Stimulated activated CD4-positive, alpha-beta T cell treated with anti-CD3 and anti-CD28 coated beads, Interleukin-15, amount 100 ng/mL, for 1 hour (primary cell): ENCODE measurements around the gene MALL.
"Not testable (repeated sequence)": the region's sequence is repeated elsewhere in the genome, so short reads cannot be mapped to it uniquely, and the experiment has no call there.

Source experiments
- DNase-seq, 2 donors: peaks; one replicate each; pipeline ENCODE4 v3.0.0-alpha.2; 2020; ENCODE audit warnings: low read depth in 1 of 2, low spot score in 1 of 2

MALL gene

DNA sequence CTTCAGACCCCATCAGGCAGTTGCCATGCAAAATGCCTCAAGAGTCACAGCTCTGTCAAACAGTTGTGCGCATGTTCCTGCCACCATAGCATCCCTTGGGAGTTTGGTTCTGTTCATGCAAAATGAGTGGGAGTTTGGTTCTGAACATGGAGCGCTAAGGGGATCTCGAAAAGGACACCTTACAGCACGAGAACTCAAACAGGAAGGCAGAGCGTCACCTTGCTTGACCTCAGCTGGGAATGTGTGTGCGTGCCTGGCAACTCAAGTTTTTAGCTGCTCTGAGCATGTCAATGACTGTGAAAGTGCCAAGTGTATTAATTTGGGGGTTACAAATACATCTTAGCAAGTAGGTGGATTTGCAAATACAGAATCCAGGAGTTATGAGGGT lies 16.6 kb downstream of the MALL start:
- no peak for DNase-seq

DNA sequence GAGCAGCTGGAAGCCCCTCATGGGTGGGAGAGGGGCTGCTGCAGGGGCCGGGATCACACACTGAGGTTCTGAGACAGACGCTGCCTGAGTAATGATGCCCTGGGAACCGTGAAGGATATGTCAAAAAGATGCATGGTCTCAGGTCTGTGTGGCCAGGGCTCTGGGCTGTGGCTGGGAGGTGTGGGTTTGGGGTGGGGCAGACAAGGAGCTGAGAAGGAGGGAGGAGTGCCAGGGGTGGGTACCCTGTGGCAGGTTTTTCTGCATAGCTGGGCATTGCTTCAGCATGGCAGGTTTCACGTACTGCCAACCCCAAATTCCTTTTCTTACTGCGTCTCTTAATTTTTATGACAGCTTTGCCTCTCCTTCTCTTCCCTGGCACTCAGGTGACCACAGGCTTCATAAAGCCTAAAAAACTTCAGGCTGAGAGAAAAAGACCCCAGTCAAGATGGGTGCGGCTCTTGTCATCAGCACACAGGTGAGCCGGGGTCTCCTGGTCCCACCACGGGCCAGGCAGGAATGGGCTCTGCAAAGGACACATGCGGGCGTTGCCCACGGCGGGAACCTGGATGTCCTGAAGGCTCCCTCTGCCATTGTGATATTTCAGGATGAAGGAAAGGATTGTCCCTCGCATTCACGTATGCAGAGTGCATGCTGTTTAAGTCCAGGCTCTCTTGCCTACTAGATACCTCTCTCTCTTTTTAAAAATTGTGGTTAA lies 18.0 kb downstream of the MALL start:
- DNase-seq = no peak

- no peak for DNase-seq
These were observed 19.5 kb downstream of the MALL start for GRCh38 chr2:110095994-110096633.

- not testable (repeated sequence) for DNase-seq
These were observed 20.6 kb downstream of the MALL start for GRCh38 chr2:110094884-110095534.

DNA sequence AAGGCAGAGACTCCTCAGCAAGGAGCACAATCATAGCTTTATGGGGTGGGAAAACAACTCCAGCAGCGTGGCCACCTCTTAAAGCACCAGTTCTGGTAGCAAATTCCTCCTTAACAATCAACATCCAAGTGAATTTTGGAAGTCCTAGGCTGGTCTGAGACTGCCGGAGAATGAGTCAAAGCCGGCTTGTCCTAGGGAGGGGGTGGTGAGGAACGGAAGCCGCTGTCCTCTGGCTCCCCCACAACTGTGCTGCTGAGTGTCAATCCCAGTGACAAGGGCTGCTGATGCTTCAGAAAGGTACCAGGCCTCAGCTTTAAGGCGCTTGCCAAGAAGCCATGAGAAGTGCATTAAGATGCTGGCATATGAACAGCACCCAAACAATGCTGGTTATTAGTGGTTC lies 21.7 kb downstream of the MALL start:
- not testable (repeated sequence) for DNase-seq

GRCh38 chr2:110090164-110090563 lies 25.5 kb downstream of the MALL start:
- not testable (repeated sequence) for DNase-seq

GRCh38 chr2:110083757-110084156 lies 31.9 kb downstream of the MALL start:
- not testable (repeated sequence) for DNase-seq

- not testable (repeated sequence) for DNase-seq
These were observed 32.5 kb downstream of the MALL start for GRCh38 chr2:110083162-110083561.

- not testable (repeated sequence) for DNase-seq
These were observed 37.5 kb downstream of the MALL start for GRCh38 chr2:110078104-110078503.

GRCh38 chr2:110075896-110076295 lies 39.7 kb downstream of the MALL start:
- not testable (repeated sequence) for DNase-seq

DNA sequence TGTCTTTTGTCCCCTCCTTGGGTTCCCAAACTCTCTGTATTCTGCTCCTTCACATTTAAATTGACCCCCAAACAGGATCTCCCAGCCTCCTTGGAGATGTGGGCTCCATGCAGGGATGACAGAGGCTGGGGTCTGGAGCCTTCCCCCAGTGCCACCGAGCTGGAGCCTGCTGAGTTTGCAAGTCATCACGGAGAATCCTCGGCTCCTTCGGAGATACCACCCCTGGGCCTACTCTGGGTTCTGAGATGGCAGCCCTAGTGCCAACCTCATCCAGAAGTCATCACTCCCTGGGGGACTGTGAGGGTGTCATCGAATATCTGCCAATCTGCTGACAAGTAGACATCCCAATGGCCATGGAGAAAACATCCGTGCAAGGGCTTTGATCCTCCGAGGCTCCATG lies 45.8 kb downstream of the MALL start:
- not testable (repeated sequence) for DNase-seq

GRCh38 chr2:110068153-110068552 lies 47.5 kb downstream of the MALL start:
- not testable (repeated sequence) for DNase-seq

DNA sequence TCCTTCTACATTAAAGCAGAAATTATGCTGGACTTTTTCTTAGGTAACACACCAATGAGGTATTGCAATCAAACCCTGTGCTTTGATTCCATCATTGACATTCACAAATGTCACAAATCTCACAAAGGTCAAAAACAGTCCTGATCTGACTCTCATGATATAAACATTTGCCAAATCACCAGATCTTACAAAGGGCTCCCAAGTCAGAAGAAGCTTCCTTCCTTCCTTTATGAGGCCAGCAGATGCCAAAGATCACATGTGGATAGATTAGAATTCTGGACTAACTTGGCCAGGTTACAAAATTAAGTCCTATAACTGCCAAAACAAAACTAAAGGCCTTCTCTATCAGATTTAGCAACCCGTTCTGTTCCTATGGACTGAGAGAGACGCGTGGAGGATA lies 53.3 kb downstream of the MALL start:
- not testable (repeated sequence) for DNase-seq

DNA sequence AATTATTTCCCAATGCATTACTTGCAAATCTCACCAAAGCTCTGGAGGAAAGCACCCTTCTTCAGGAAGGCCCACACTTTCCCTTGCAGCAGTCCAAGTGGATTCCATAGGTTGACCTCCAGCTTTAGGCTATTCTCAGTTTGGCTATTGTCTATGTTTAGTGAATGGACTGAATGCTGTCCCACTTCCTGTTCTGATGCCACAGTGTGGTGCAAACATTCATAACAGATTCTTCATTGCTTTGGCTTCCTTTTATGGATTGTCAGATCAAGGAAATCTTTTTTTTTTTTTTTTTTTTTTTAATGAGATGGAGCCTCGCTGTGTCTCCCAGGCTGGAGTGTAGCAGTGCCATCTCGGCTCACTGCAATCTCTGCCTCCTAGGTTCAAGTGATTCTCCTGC lies 55.1 kb downstream of the MALL start:
- not testable (repeated sequence) for DNase-seq

GRCh38 chr2:110059694-110060358 lies 55.8 kb downstream of the MALL start:
- DNase-seq = not testable (repeated sequence)

- DNase-seq = not testable (repeated sequence)
These were observed 56.5 kb downstream of the MALL start for GRCh38 chr2:110059009-110059693.

DNA sequence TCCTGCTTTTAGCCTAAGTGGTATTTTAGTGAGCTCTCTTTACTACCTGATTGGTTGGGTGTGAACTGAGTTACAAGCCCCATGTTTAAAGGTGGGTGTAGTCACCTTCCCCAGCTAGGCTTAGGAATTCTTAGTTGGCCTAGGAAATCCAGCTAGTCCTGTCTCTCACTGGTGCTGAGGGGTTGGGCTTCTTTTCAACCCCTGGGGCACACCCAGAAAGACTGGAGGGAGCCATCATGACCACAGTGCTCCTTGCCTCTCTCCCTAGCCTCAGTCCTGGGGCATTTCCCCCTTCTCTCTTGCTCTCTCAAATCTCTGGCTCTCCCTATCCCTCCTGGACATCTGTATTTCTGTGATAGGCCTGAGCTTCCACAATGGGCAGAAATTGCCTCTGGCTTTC lies 57.6 kb downstream of the MALL start:
- DNase-seq = not testable (repeated sequence)

GRCh38 chr2:110055819-110056408 lies 59.7 kb downstream of the MALL start:
- not testable (repeated sequence) for DNase-seq

DNA sequence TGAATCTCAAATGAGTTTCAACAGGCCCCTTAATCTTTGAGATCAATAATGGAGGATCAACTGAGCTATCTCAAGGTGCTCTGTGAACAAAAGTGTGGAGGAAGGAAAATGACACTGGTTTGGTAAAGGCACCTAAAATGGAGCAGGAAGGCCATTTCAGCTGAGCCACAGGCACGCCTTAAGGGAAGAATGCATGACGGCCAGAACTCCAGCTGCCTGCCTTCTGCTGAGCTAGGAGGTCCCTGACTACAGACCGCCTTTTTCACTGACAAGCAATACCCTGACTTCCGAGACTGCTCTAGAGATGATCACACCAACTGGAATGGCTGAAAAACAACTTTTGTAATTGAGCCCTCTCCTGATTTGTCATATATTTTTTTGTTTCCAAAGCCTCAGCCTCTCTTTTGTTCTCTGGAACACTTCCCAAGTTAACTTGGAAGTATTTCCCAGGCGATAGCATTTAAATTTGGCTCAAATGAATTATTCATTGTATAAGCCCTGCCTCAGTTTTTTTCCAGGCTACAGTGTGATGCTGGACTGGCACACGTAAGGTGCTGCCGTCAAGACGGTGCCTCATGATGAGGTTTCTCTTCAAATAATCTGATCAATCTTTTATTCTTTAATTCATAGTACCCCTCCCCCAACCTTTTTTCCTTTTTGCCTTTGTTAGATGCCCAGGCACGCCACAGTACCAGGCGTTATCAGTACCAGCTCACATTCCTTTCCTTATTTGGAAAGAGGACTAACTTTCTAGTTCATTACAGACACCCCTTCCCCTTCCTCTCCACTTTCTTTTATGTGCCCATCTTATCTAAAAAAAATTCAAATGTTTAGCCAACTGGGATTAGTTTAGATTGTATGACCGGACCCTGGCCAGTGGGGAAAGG lies 60.9 kb downstream of the MALL start:
- DNase-seq = not testable (repeated sequence)

- not testable (repeated sequence) for DNase-seq
These were observed 61.9 kb downstream of the MALL start for GRCh38 chr2:110053688-110054087.
